Measurements from ENCODE around the gene OPALIN. TPM values are rescaled to one million over a fixed set of nuclear protein-coding genes. Genes with fewer than 3 reads are reported as not detected.

OPALIN gene
- total RNA-seq, 4 donors from 2014 or later = not detected

GRCh38 chr10:96352582-96352981 is 6.2 kb downstream of the OPALIN start:
- no peak for TF ChIP-seq POLR2A (IDR thresholded peaks at IDR 0.05)
- no peak for TF ChIP-seq POLR2AphosphoS5 (IDR thresholded peaks at IDR 0.05)
- no peak for TF ChIP-seq EP300 (IDR thresholded peaks at IDR 0.05)
- no peak for TF ChIP-seq CTCF (IDR thresholded peaks at IDR 0.05)
- Histone ChIP-seq H3K4me1 (no peaks in the 10 kb centered on the region), H3K36me3 (no peaks in the 10 kb centered on the region), H3K9me3 (peaks cover 0 to under 1% (median 0%) of the 10 kb centered on the region in 3 donors), H3K27ac (no peak overlapping the region), H3K27me3 (peaks cover 24% of the 10 kb centered on the region), H3K4me3 (no peak overlapping the region)
- no peak for ATAC-seq
- WGBS, 2 donors (ENCODE audit: low coverage in 1 of 2) = 65 to 75% methylated on average over 4 of the region's 4 CpGs

- Histone ChIP-seq H3K4me3 (no peak overlapping the region), H3K27me3 (peaks cover 19% of the 10 kb centered on the region), H3K4me1 (no peaks in the 10 kb centered on the region), H3K9me3 (peaks cover 0 to 6% (median 0%) of the 10 kb centered on the region in 3 donors), H3K36me3 (no peaks in the 10 kb centered on the region), H3K27ac (no peak overlapping the region)
- ATAC-seq = no peak
- no peak for TF ChIP-seq CTCF (IDR thresholded peaks at IDR 0.05)
- no peak for TF ChIP-seq EP300 (IDR thresholded peaks at IDR 0.05)
- no peak for TF ChIP-seq POLR2AphosphoS5 (IDR thresholded peaks at IDR 0.05)
- TF ChIP-seq POLR2A (IDR thresholded peaks at IDR 0.05) = no peak
Measured at GRCh38 chr10:96352027-96352426, 6.8 kb downstream of the OPALIN start.

- WGBS, 2 donors (ENCODE audit: low coverage in 1 of 2) = 60 to 77% methylated on average over 1 of the region's 1 CpG
- no peaks in the 10 kb centered on the region for H3K36me3 ChIP-seq
- ATAC-seq = no peak
Measured at GRCh38 chr10:96346295-96346694, 12.5 kb downstream of the OPALIN start.

GRCh38 chr10:96345222-96345621 is 13.6 kb downstream of the OPALIN start:
- Histone ChIP-seq H3K9me3 (peaks cover 0 to 20% (median 0%) of the 10 kb centered on the region in 3 donors), H3K4me3 (no peak overlapping the region), H3K4me1 (no peaks in the 10 kb centered on the region), H3K36me3 (no peaks in the 10 kb centered on the region), H3K27me3 (peaks cover 11% of the 10 kb centered on the region), H3K27ac (no peak overlapping the region)
- no peak for TF ChIP-seq EP300 (IDR thresholded peaks at IDR 0.05)
- TF ChIP-seq POLR2A (IDR thresholded peaks at IDR 0.05) = no peak
- no peak for TF ChIP-seq POLR2AphosphoS5 (IDR thresholded peaks at IDR 0.05)
- TF ChIP-seq CTCF (IDR thresholded peaks at IDR 0.05) = no peak
- WGBS, 2 donors (ENCODE audit: low coverage in 1 of 2) = 23 to 37% methylated on average over 2 of the region's 2 CpGs
- no peak for ATAC-seq

More at GRCh38 chr10:96346295-96346694, 12.5 kb downstream of the OPALIN start:
- Histone ChIP-seq H3K9me3 (peaks cover 0 to 20% (median 0%) of the 10 kb centered on the region in 3 donors), H3K27me3 (peaks cover 11% of the 10 kb centered on the region), H3K4me1 (no peaks in the 10 kb centered on the region), H3K27ac (no peak overlapping the region), H3K4me3 (no peak overlapping the region)
- no peak for TF ChIP-seq EP300 (IDR thresholded peaks at IDR 0.05)
- TF ChIP-seq POLR2A (IDR thresholded peaks at IDR 0.05) = no peak
- TF ChIP-seq POLR2AphosphoS5 (IDR thresholded peaks at IDR 0.05) = no peak
- no peak for TF ChIP-seq CTCF (IDR thresholded peaks at IDR 0.05)

- no peak overlapping the region for H3K4me3 ChIP-seq
- TF ChIP-seq EP300 (IDR thresholded peaks at IDR 0.05) = no peak
- TF ChIP-seq CTCF (IDR thresholded peaks at IDR 0.05) = no peak
- TF ChIP-seq POLR2AphosphoS5 (IDR thresholded peaks at IDR 0.05) = no peak
- no peak for TF ChIP-seq POLR2A (IDR thresholded peaks at IDR 0.05)
- H3K36me3 ChIP-seq = no peaks in the 10 kb centered on the region
- no peak overlapping the region for H3K27ac ChIP-seq
- no peak for ATAC-seq
- H3K9me3 ChIP-seq = peaks cover 0 to 20% (median 0%) of the 10 kb centered on the region in 3 donors
- no peaks in the 10 kb centered on the region for H3K4me1 ChIP-seq
- 94% methylated on average over 4 of the region's 4 CpGs; no CpG with 5 or more reads in 1 of the 2 donors for WGBS, 2 donors (ENCODE audit: low coverage in 1 of 2)
- peaks cover 11% of the 10 kb centered on the region for H3K27me3 ChIP-seq
Measured at GRCh38 chr10:96344178-96344577, 14.6 kb downstream of the OPALIN start.
